WI38 (cell line): ENCODE measurements around the gene NDOR1.

Experiments used
- H3K4me3 ChIP-seq: 2 replicates; pipeline ENCODE4 v1.5.1; 2011; ENCODE audit warnings: low read depth, mild to moderate bottlenecking, control low read depth, low read length
- TF ChIP-seq, protein P1 (sequence below): IDR thresholded peaks from 2 replicates; pipeline ENCODE4 v1.5.1; 2012; ENCODE audit warnings: low read depth, mild to moderate bottlenecking, control low read depth, low read length

NDOR1 gene

DNA sequence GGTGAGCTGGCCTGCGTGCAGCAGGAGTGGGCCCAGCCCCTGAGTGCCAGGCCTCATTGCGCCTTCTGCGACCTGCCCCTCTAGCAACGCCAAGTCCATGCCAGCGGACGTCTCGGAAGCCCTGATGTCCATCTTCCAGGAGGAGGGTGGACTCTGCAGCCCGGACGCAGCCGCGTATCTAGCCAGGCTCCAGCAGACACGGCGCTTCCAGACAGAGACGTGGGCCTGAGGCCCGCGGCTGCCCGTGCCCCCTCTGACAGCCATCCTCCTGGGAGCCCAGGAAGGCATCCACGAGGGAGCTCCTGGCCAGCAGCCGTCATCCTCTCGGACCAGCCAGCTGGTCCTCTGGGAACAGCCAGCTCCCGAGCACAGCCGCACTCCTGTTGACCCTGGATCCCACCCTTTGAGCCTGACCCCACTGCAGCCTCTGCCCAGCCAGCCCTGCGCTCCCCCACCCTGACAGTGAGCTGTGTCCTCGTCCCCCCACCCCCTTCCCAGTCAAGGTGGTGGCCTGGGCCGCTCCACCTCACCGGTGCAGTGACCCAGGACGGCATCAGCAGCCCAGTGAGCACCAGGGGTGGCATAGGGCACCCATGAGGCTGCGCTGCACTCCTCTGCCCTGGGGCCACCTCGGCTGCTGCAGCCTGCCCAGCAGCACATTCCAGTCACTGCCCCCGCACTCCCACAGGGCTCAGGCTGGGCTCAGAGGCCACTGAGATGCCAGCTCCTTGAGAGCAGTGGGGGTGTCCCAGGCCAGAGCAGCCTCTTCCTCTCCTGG lies 10.9 kb downstream of the NDOR1 start:
- H3K4me3 ChIP-seq, result no peak overlapping the region
- TF ChIP-seq, protein P1, sequence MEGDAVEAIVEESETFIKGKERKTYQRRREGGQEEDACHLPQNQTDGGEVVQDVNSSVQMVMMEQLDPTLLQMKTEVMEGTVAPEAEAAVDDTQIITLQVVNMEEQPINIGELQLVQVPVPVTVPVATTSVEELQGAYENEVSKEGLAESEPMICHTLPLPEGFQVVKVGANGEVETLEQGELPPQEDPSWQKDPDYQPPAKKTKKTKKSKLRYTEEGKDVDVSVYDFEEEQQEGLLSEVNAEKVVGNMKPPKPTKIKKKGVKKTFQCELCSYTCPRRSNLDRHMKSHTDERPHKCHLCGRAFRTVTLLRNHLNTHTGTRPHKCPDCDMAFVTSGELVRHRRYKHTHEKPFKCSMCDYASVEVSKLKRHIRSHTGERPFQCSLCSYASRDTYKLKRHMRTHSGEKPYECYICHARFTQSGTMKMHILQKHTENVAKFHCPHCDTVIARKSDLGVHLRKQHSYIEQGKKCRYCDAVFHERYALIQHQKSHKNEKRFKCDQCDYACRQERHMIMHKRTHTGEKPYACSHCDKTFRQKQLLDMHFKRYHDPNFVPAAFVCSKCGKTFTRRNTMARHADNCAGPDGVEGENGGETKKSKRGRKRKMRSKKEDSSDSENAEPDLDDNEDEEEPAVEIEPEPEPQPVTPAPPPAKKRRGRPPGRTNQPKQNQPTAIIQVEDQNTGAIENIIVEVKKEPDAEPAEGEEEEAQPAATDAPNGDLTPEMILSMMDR, result no peak

DNA sequence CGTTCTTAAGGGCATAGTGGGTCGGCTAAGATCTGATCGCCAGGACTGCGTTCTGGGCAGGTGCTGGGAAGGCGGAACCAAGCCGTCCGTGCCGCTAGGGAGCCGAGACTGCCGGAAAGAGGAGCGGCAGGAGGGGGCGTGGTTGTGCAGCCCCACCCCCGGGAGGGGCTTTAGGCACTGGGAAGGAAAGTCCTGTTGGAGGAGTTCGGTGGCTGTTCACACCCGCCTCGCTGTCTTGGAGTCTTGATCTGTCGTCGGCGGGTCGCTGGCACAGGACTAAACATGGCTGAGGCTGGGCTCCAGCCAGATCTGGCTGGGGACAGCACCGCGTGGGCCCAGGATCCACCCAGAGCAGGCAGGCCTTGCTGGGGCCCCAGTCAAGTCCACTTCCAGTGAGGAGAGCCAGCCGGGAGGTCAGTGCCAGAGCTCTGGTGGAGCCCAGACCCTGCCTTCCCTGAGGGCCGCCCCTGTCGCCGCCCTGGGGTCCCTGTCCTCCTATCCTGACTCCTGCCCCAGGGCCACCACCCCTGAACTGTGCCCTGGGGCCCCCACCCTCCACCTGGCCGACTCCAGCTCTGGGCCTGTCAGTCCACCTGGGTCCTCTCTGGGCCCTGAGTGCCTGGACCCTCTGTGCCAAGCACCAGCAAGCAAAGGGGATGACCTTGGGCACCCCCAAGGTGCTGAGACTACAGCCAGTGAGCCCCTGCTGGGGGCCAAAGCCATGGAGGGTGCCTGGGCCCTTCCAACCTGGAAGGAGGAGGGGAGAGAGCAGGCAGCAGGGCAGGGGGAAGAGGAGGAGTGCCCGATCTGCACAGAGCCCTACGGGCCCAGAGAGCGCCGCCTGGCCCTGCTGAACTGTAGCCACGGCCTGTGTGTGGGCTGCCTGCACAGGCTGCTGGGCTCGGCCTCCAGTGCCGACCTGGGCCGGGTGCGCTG lies 12.0 kb downstream of the NDOR1 start:
- H3K4me3 ChIP-seq, result no peak overlapping the region
- TF ChIP-seq, protein P1, result no peak

DNA sequence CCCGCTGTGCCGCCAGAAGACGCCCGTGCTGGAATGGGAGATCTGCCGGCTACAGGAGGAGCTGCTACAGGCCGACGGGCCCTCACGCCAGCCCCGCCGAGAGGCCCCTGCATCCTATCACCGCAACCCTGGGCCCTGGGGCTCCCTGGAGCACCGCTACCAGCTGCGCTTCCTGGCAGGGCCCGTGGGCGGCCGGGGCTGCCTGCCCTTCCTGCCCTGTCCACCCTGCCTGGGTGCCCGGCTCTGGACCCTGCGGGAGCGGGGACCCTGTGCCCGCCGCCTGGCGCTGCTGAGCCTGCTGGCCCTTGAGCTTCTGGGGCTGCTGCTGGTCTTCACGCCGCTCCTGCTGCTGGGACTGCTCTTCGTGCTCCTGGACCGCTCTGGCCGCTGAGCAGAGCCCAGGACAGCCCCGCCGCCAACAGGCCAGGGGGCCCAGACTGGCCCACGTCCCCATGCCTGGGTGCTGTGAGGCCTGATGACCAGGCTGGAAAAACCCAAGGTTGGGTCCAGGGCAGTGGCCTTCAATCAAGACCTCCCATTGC lies 12.8 kb downstream of the NDOR1 start:
- TF ChIP-seq, protein P1, result no peak

DNA sequence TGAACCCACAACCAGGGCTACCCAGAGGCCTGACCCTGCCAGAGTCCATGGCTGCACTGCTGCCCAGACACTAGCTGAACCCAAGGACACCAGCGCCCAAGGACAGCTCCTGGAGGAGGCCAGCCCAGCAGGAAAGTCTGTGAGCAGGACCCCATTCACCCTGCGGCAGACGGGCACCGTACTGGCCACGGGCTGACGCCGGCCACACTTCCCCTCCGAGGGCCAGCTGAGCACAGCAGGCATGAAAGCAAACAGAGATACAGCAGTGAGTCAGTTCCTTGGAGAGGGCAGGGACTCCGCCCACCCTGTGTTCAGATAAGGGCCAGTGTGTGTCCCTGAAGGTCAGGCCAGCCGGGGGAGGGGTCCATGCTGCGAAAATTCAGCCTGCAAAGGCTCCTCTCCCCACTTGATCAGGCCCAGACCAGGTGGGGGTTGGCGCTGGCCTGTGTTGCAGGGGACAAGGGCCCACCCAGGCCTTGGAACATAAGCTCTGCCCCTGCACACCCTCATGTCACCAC lies 13.3 kb downstream of the NDOR1 start:
- TF ChIP-seq, protein P1, result no peak
- H3K4me3 ChIP-seq, result no peak overlapping the region

More for the DNA sequence above, 12.8 kb downstream of the NDOR1 start:
- H3K4me3 ChIP-seq, result no peak overlapping the region

DNA sequence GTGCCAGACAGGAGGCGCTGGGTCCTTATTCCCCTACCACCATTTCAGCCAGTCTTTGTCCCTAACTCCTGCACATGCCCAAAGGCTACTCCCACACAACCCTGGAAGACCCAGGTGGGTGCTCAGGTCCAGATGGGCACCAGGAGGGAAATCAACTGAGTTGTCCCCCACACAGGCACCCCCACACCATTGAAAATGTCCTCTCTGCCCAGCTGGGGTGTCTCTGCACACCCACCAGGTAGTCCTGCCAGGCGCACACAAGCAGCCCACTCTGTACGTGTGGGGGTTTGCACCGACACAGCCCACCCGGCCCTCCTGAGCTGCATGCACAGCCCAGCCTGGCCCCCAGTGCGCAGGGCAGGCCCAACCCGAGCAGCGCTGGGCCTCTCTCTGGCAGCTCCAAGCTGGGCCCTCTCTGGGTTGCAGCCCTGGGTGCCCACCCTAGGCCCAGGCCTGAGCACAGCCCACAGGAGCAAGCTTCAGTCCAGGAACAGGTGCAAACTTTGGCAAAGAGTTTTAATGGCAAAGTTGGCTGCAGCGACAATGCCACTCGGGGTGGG lies 14.3 kb downstream of the NDOR1 start:
- H3K4me3 ChIP-seq, result no peak overlapping the region
- TF ChIP-seq, protein P1, result no peak

DNA sequence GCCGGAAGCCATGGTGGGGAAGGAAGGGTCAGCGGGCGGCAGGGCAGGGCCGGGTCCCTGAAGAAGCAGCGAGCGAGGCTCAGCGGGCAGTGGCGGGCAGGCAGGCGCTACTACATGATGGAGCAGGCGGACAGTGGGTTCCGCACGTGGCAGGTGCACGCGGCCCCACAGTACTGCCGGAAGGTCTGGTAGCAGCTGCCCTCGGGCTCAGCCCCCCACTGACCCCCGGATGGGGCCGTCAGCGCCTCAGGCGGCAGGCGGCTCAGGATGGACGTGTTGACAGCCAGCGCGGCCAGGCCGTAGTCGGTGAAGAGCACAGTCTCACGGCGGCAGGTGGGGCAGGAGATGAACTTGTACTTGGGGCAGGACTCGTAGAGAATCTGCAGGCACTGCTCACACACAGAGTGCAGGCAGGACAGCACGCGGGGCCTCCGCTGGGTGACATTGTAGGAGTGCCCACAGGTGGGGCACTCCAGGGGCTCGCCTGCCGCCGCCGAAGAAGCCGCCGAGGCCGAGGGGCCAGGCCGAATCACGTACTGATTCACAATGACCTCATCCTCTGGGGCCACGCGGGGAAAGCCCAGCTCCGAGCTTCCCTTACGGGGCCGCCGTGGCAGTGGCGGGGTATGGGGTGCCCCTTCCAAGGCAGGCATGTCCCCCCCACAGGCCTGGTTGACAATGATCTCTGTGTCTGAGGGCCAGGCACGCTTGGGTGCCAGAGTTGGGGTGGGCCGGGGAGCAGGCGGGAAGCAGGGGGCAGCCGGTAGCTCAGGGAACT lies 15.0 kb downstream of the NDOR1 start:
- H3K4me3 ChIP-seq, result no peak overlapping the region
- TF ChIP-seq, protein P1, result no peak
